NCI-H510A treated with DMSO at 0.1 percent for 48 hours (cell line): ENCODE measurements around the gene NEU4.

ENCODE experiments used
- DNase-seq: peaks from one replicate; lab custom pipeline; 2025; lab: John Stamatoyannopoulos, UW

The NEU4 gene

DNA sequence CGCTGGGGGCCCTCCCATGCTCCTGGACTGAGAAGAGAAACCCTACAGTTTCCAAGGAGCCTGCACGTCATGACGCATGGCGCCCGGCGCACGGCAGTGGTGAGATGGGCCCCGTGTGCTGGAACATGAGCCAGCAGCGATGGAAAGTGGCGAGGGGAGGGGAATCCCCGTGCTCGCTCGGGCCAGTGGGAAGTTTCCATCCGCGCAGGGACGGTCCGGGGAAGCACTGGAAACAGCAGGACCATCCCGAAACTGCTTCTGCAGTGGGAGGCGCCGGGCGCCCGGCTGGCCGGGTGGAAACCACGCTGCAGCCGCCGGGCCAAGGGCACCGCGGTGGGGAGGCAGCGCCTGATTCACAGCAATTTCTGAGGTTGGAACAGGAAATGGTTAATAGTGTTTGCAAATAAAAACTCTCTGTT lies 54.6 kb downstream of the NEU4 start:
- DNase-seq, result no peak

DNA sequence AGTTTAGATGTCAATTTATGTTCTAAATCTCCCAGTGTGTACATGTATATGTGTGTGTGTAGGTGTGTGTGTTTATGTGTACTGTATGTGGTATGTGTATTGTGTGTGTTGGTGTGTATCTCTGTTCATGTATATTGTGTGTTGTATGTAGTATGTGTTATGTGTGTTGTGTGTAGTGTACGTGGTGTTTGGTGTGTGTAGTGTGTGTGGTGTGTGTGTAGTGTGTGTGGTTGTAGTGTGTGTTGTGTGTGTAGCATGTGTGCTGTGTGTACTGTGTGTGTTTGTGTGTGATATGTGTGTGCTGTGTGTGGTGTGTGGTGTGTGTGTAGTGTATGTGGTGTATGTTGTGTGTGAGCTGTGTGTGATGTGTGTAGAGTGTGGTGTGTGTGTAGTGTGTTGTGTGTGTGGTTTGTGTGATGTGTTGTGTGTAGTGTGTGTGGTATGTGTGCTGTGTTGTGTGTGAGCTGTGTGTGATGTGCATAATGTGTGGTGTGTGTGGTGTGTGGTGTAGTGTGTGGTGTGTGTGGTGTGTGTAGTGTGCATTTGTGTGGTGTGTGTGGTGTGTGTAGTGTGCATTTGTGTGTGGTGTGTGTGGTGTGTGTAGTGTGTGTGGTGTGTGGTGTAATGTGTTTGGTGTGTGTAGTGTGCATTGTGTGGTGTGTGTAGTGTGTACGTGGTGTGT lies 55.3 kb downstream of the NEU4 start:
- no peak for DNase-seq

DNA sequence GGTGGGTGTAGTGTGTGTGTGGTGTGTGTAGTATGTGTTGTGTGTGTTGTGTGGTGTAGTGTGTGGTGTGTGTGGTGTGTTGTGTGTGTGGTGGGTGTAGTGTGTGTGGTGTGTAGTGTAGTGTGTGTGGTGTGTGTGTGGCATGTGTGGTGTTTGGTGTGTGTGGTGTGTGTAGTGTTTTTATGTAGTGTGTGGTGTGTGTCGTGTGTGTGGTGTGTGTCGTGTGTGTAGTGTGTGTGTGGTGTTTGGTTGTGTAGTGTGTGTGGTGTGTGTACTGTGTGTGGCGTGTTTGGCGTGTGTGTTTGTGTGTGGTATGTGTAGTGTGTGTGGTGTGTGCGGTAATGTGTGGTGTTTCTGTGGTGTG lies 55.8 kb downstream of the NEU4 start:
- no peak for DNase-seq

DNA sequence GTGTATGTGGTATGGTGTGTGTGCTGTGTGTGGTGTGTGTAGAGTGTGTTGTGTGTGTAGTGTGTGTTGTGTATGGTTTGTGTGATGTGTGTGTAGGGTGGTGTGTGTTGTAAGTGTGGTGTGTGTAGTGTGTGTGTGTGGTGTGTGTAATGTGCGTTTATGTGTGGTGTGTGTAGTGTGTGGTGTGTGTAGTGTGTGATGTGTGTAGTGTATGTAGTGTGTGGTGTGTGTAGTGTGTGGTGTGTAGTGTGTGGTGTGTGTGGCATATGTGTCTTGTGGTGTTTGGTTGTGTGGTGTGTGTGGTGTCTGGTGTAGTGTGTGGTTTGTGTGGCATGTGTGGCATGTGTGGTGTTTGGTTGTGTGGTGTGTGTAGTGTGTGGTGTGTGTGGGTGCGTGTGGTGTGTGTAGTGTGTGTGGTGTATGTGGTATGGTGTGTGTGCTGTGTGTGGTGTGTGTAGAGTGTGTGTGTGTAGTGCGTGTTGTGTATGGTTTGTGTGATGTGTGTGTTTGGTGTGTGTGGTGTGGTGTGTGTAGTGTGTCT lies 56.5 kb downstream of the NEU4 start:
- no peak for DNase-seq

DNA sequence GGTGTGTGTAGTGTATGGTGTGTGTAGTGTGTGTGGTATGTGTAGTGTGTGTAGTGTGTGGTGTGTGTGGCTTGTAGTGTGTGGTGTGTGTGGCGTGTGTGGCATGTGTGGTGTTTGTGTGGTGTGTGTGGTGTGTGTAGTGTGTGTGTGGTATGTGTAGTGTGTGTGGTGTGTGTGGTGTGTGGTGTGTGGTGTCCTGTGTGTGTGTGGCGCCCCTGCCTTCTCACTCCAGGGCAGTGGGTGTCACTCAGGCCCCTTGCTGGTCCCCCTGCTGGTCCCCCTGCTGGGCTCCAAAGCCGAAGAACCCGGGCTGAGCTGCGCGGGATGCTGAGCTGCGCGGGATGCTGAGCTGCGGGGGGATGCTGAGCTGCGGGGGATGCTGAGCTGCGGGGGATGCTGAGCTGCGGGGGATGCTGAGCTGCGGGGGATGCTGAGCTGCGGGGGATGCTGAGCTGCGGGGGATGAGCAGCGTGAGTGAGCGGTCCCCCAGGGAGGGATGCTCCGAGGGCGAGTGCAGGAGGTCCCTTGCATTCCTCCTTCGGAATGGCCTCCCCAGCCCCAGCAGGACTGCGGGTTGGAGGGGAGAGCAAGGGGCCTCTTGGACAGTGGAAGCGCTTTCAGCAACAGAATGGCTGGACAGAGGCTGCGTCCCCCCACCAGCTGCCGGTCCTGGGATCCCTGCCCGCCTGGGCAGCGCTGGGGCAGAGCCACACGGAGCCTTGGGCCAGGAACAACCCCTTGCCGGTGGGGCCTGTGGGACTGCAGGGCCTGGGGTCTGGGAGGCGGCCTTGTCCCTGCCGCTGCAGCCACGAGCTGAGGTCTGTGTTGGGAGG lies 57.2 kb downstream of the NEU4 start:
- no peak for DNase-seq
